HG02852 (cell line): ENCODE results near the gene CLEC4C.
"Not testable (repeated sequence)": the region's sequence is repeated elsewhere in the genome, so short reads cannot be mapped to it uniquely, and the experiment has no call there.

Source experiments
- ATAC-seq: cut with Tn5 transposase; IDR thresholded peaks from one replicate; pipeline ENCODE4 v1.9.1; 2021; ENCODE audit warnings: mild to moderate bottlenecking, moderate library complexity; ENCODE audit not compliant: unreplicated experiment

CLEC4C gene, protein sequence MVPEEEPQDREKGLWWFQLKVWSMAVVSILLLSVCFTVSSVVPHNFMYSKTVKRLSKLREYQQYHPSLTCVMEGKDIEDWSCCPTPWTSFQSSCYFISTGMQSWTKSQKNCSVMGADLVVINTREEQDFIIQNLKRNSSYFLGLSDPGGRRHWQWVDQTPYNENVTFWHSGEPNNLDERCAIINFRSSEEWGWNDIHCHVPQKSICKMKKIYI

DNA sequence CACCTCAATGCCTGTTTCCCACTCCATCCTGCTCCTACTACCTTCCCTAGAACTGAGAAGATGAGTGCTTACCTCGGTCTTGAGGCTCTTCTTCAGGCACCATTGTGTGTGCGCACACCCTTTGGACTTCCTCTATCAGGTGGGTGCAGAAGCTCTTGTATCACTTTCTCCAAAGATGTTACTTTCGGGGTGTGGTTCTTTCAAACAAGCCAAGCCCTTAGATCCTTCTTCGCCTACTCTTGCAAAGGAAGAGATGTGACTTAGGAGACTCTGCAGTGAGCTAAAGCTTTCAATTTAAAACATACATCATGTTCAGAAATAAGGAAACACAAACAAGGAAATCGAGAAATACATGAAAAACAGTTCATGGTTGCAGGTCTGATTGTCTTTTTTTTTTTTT is at the start of gene CLEC4C:
Gene CLEC4C, minus strand, starts transcription at position 130 of the 400 bp plus-strand sequence. Its CDS starts 27 bp downstream, at position 103.
- ATAC-seq, result no peak

DNA sequence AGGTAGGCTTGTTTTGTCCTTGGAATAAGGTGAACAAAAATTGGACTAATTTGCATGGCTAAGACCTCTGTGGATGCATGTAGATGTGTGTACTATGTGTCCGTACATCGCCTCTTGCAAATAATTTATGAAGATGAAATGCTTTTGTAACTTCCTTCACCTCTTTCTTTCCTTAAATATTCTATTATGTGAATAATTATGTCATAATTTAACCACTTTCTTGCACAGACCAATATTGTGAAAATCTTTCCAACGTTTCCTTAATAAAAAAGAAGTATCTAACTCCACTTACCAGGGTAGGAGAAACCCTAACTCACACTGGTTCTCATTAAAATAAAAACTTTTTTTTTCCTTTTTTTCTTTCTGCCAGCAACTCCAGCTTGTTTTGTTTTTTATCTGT is 46.0 kb upstream of the CLEC4C start:
- no peak for ATAC-seq

DNA sequence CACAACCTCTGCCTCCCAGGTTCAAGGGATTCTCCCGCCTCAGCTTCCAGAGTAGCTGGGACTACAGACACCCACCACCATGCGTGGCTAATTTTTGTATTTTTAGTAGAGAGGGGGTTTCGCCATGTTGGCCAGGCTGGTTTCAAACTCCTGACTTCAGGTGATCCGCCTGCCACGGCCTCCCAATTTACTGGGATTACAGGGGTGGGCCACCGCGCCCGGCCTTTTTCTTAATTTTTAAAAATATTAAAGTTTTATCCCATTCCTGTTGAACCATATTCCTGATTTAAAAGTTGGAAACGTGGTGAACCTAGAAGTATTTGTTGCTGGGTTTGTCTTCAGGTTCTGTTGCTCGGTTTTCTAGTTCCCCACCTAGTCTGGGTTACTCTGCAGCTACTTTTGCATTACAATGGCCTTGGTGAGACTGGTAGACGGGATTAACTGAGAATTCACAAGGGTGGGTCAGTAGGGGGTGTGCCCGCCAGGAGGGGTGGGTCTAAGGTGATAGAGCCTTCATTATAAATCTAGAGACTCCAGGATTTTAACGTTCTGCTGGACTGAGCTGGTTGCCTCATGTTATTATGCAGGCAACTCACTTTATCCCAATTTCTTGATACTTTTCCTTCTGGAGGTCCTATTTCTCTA is 41.8 kb upstream of the CLEC4C start, which contains the start of gene NANOG:
Gene NANOG, plus strand, starts transcription at position 519 of the 645 bp plus-strand sequence. CDS start 213 bp downstream, outside the sequence.
- not testable (repeated sequence) for ATAC-seq

DNA sequence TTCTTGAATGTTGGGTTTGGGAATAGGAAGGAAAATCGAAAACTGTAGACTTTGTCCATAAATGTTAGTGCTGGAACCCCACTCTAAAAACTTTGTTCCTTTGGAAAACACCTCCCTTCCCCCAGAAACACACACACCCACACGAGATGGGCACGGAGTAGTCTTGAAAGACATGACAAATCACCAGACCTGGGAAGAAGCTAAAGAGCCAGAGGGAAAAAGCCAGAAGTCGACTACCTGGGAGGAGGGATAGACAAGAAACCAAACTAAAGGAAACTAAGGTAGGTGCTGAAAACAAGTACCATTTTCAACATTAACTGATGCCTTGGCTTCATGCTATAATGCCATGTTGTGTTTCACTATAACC is 41.1 kb upstream of the CLEC4C start:
- no peak for ATAC-seq

DNA sequence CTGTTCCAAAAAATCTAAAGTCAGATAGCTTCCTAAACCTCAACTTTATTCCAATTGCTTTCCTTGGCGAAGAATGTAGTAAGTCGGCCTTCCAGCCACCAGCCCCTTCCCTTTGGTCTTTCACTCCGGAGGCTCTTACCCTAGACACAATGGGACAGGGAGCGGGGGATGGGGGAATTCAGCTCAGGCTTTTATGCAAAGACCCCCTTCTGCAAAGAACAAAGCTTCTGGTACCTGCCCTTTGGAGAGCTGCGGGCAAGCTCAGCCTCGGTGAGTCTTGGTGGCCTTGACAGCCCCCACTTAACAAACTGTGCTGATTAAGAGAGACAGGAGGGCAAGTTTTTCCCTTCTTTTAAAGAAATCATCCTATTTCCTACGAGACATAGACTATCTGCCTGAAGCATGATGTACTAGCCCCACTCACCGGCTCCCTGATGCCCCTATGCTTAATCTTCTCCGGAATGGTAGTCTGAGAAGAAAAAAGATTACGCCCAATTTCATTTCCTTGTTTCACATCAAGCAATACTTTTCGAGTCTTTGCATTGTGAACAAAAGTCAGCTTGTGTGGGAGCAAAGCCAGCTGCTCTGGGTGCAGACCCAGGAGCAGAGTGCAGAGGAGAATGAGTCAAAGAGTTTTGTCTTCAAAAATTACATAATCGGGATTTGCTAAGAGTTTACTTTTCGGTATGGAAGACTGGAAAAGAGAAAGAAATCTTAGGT is 40.6 kb upstream of the CLEC4C start:
- no peak for ATAC-seq

DNA sequence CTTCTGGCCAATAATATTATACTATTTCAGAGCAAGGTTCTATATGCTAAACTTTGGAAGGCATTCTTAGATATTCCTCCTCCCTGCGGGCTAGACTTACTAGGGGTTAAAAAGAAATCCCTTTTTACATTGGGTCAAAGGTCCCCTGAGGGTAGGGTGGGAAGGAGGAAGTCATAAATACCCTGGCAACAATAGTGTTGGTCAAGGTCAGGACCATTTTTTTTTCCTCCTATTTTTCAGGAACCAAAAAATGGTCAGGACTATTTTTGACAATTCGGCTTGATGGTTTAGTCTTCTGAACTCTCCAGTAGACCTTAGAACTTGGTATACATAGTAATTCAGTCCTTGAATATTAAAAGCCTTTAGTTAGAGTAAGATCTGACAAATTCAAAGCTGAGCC is 37.5 kb upstream of the CLEC4C start:
- no peak for ATAC-seq

GRCh38 chr12:7783433-7783832 is 36.3 kb upstream of the CLEC4C start:
- not testable (repeated sequence) for ATAC-seq

GRCh38 chr12:7782055-7782454 is 34.9 kb upstream of the CLEC4C start:
- no peak for ATAC-seq

- no peak for ATAC-seq
These were observed 34.1 kb upstream of the CLEC4C start for GRCh38 chr12:7781274-7781673.

- ATAC-seq, result no peak
These were observed 22.8 kb upstream of the CLEC4C start for GRCh38 chr12:7769999-7770398.

GRCh38 chr12:7758766-7759140 is 11.6 kb upstream of the CLEC4C start:
- ATAC-seq, result no peak

GRCh38 chr12:7756993-7757392 is 9.8 kb upstream of the CLEC4C start:
- ATAC-seq, result no peak

DNA sequence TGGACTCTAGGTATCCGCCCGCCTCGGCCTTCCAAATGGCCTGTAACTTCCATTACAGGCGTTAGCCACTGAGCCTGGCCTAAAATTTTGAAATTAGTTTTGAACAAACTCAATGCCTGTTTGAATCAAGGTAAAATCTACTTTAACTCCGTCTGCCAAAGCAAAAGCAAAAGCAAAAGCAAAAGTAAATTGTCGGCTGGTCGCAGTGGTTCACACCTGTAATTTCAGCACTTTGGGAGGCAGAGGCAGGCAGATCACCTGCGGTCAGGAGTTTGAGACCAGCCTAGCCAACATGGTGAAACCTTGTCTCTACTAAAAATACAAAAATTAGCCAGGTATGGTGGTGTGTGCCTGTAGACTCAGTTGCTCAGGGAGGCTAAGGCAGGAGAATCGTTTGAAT is 8.5 kb upstream of the CLEC4C start:
- ATAC-seq, result not testable (repeated sequence)

- not testable (repeated sequence) for ATAC-seq
These were observed 5.1 kb upstream of the CLEC4C start for GRCh38 chr12:7751941-7752922.

GRCh38 chr12:7751394-7751793 is 4.2 kb upstream of the CLEC4C start:
- no peak for ATAC-seq

- no peak for ATAC-seq
These were observed 3.2 kb upstream of the CLEC4C start for GRCh38 chr12:7750350-7750749.

DNA sequence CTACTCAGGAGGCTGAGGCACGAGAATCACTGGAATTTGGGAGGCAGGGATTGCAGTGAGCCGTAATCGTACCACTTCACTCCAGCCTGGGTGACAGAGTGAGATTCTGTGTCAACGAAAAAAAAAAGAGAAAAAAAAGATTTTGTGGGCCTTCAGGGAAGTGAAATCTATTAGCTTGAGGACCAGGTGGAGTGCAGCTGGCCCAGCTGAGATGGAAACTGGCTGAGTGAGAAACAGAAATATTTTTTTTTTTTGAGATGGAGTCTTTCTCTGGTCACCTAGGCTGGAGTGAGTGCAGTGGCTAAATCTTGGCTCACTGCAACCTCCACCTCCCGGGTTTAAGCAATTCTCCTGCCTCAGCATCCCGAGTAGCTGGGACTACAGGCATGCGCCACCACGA is 2.3 kb upstream of the CLEC4C start:
- no peak for ATAC-seq

DNA sequence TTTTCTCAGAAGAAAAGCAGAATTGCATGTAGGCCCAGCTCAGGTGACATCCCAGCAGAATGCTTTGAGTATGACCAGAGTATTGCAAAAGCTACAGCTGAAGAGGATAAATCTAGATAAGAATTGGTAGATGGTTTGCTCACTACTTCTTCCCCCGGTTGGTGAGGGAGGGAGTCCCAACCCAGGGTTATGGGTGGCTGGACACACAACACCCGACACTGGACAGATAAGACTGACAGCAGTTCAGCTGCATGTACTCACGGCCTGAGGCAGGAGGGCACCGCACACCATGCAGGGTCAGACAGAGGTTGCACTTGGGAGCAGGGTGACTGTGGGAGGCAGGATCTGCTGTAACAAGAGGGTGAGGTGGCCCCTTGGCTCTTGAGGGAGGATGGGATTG is 1.7 kb upstream of the CLEC4C start:
- no peak for ATAC-seq

DNA sequence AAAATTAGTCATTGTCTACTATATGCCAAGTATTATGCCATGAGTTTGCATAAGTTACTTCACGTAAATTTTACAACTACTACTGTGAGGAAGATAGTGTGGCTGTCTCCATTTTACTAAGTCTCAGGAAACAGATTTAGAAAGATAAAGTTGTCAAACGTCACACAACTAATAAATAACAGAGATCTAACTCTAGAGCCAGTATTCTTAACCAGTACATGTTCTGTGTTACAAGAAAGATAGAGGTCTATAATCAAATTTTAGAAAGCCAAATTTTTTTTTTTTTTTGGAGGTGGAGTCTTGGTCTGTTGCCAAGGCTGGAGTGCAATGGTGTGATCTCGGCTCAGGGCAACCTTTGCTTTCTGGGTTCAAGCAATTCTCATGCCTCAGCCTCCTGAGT is 14.2 kb downstream of the CLEC4C start:
- no peak for ATAC-seq

DNA sequence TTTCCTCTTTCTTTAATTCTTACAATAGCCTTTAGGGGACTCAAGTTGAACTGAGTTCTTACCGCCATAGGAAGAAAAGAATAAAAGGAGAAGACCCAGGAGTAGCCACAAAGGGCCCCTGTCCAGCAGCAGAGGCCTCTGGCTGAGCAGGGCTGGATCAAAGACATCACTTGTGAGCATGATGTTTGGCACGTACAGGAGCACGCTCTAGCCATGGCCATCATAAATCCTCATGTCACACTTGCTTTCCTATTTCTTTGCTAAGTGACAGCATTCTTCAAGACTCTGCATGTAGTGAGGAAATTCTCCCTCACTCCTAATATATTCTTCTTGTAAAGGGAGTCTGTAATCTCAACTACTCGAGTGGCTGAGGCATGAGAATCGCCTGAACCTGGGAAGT is 15.7 kb downstream of the CLEC4C start:
- no peak for ATAC-seq

DNA sequence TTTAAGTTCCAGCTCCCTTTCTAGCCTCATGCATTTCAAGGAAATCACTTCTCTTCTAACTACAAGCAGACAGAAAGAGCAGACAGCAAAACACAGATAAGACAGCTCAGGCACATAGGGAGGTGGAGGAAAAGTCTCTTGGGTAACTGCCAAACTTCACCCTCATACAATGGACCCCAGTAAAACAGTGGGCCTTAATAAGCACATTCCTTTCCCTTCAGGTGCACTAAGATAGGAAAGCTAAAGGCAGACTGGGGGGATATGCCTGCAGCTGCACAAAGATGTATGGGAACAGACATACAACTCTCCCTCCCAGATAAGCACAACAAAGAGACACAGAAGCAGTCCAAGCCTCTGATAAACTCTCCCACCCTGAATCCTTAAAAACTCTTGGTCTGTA is 16.2 kb downstream of the CLEC4C start:
- ATAC-seq, result not testable (repeated sequence)
